ENCODE results near the gene CTU2.

- TF ChIP-seq EZH2 (IDR thresholded peaks at IDR 0.05; ENCODE audit: borderline replicate concordance, insufficient read depth, low read length, poor library complexity, severe bottlenecking) (no peak), EP300 (conservative IDR thresholded peaks at IDR 0.05; ENCODE audit: poor library complexity, severe bottlenecking) (no peak), CTCF (IDR thresholded peaks at IDR 0.05; ENCODE audit: poor library complexity, severe bottlenecking) (no peak), POLR2AphosphoS5 (IDR thresholded peaks at IDR 0.05) (no peak), REST (IDR thresholded peaks at IDR 0.05; ENCODE audit: borderline replicate concordance) (no peak), SMC3 (conservative IDR thresholded peaks at IDR 0.05; ENCODE audit: poor library complexity) (no peak), TAF1 (IDR thresholded peaks at IDR 0.05; ENCODE audit: low read depth) (no peak)
Observed at GRCh38 chr16:88665148-88665547, 41.2 kb upstream of the CTU2 start.

All from neural cell (in vitro differentiated cells).